ENCODE results near the gene DOK6.

GRCh38 chr18:69895066-69896047 is 494.7 kb downstream of the DOK6 start:
- TF ChIP-seq CTCF (IDR thresholded peaks at IDR 0.05; ENCODE audit: low read depth, low read length): no peak
- no peak for TF ChIP-seq EZH2phosphoT487 (IDR thresholded peaks at IDR 0.05; ENCODE audit: low read depth)

Data from OCI-LY3 (cell line).